Peyer's patch (tissue), 4 donors: ENCODE results near the gene ZNF324B. TPM values are rescaled to one million over a fixed set of nuclear protein-coding genes. Genes with fewer than 3 reads are reported as not detected.

Source experiments
- DNase-seq, 3 donors: peaks; one replicate each; pipeline ENCODE4 v3.0.0-alpha.2; 2017 to 2019
- H3K27ac ChIP-seq, 4 donors: fragments of 200-600 bp; sonication (generic); one replicate each; pipeline ENCODE4 v1.5.1; 2016 to 2019
- H3K27me3 ChIP-seq, 2 donors: fragments of 200-600 bp; sonication (generic); one replicate each; pipeline ENCODE4 v1.5.1; 2019
- H3K36me3 ChIP-seq, 3 donors: fragments of 200-600 bp; sonication (generic); one replicate each; pipeline ENCODE4 v1.5.1; 2016 to 2019
- H3K4me1 ChIP-seq, 4 donors: fragments of 200-600 bp; sonication (generic); one replicate each; pipeline ENCODE4 v1.5.1; 2016 to 2019
- H3K4me3 ChIP-seq, 4 donors: fragments of 200-600 bp; sonication (generic); 1 replicate in 3 of 4; 2 replicates in 1 of 4; pipeline ENCODE4 v1.5.1; 2016 to 2019; ENCODE audit warnings: mild to moderate bottlenecking in 1 of 4
- H3K9me3 ChIP-seq, 4 donors: fragments of 200-600 bp; sonication (generic); one replicate each; pipeline ENCODE4 v1.5.1; 2016 to 2019; ENCODE audit warnings: mild to moderate bottlenecking in 1 of 4
- CTCF ChIP-seq, 6 experiments: fragments of 450-650 bp in 4 of 6; fragments of 200-600 bp in 2 of 6; sonication (generic) in 1 of 6; IDR thresholded peaks; one replicate each; pipeline ENCODE4 v1.5.1; 2017 to 2019; ENCODE audit warnings: antibody characterized with exemption in 6 of 6, mild to moderate bottlenecking in 3 of 6, moderate library complexity in 1 of 6
- POLR2A ChIP-seq, 2 donors: fragments of 450-650 bp; IDR thresholded peaks; one replicate each; pipeline ENCODE4 v1.5.1; 2017; ENCODE audit warnings: antibody characterized with exemption in 2 of 2, mild to moderate bottlenecking in 2 of 2, moderate library complexity in 2 of 2
- total RNA-seq, 4 donors: library from RNA; depleted of rRNA; stranded (reverse); fragments of >200 nt; gene quantifications; one replicate each; pipeline ENCODE4 v1.1.0, GENCODE V29; 2016

The ZNF324B gene
- total RNA-seq, 4 donors from 2014 or later, result 7.0 to 13.1 (median 10.5) TPM

- Histone ChIP-seq H3K27me3 (no peaks in the 10 kb centered on the region), H3K9me3 (no peaks in the 10 kb centered on the region), H3K27ac (no peak overlapping the region), H3K36me3 (peaks cover 0 to 38% (median 0%) of the 10 kb centered on the region in 3 donors), H3K4me1 (peaks cover 0 to 17% (median 8%) of the 10 kb centered on the region in 4 donors), H3K4me3 (no peak overlapping the region)
- no peak for DNase-seq
- TF ChIP-seq CTCF (IDR thresholded peaks at IDR 0.05) (no peak), POLR2A (IDR thresholded peaks at IDR 0.05) (no peak)
Measured at GRCh38 chr19:58471736-58472135, 20.3 kb downstream of the ZNF324B start.

GRCh38 chr19:58473775-58474174, 22.4 kb downstream of the ZNF324B start:
- no peak for DNase-seq
- Histone ChIP-seq H3K4me3 (no peak overlapping the region), H3K4me1 (peaks cover 0 to 18% (median 6%) of the 10 kb centered on the region in 4 donors), H3K27me3 (no peaks in the 10 kb centered on the region), H3K9me3 (no peaks in the 10 kb centered on the region), H3K36me3 (peaks cover 0 to 38% (median 0%) of the 10 kb centered on the region in 3 donors), H3K27ac (no peak overlapping the region)
- TF ChIP-seq POLR2A (IDR thresholded peaks at IDR 0.05) (no peak), CTCF (IDR thresholded peaks at IDR 0.05) (no peak)

GRCh38 chr19:58474291-58474996, 23.0 kb downstream of the ZNF324B start:
- no peak for TF ChIP-seq POLR2A (IDR thresholded peaks at IDR 0.05)
- no peak for TF ChIP-seq CTCF (IDR thresholded peaks at IDR 0.05)
- Histone ChIP-seq H3K9me3 (no peaks in the 10 kb centered on the region), H3K27ac (peak overlapping the region in 1 of 4 donors; percentile 79), H3K27me3 (no peaks in the 10 kb centered on the region), H3K4me1 (peaks cover 0 to 18% (median 6%) of the 10 kb centered on the region in 4 donors), H3K36me3 (peaks cover 0 to 32% (median 0%) of the 10 kb centered on the region in 3 donors), H3K4me3 (no peak overlapping the region)
- DNase-seq, result no peak

GRCh38 chr19:58474997-58475713, 23.7 kb downstream of the ZNF324B start:
- Histone ChIP-seq H3K4me3 (peak overlapping the region; percentile 66 to 71 (median 68)), H3K27ac (peak overlapping the region; percentile 79 to 89 (median 86)), H3K4me1 (peaks cover 0 to 18% (median 6%) of the 10 kb centered on the region in 4 donors), H3K9me3 (no peaks in the 10 kb centered on the region), H3K27me3 (no peaks in the 10 kb centered on the region), H3K36me3 (peaks cover 0 to 30% (median 0%) of the 10 kb centered on the region in 3 donors)
- TF ChIP-seq CTCF (IDR thresholded peaks at IDR 0.05) (no peak), POLR2A (IDR thresholded peaks at IDR 0.05) (no peak)
- no peak for DNase-seq

- Histone ChIP-seq H3K4me1 (peaks cover 0 to 18% (median 6%) of the 10 kb centered on the region in 4 donors), H3K27ac (peak within 1 kb of the TSS; percentile 79 to 89 (median 86)), H3K36me3 (peaks cover 0 to 32% (median 0%) of the 10 kb centered on the region in 3 donors)
Measured at GRCh38 chr19:58475714-58476497, 24.5 kb downstream of the ZNF324B start, which contains the start of gene ZNF446. Gene ZNF446, plus strand, starts transcription at chr19:58476352. Its CDS starts 867 bp downstream, at chr19:58477219.

More at GRCh38 chr19:58475714-58476497, 24.5 kb downstream of the ZNF324B start, which contains the start of gene ZNF446:
- peak within 1 kb of the TSS; percentile 66 to 71 (median 68) for H3K4me3 ChIP-seq
- TF ChIP-seq CTCF (IDR thresholded peaks at IDR 0.05), result no peak
- peak; percentile 41 to 46 for TF ChIP-seq POLR2A (IDR thresholded peaks at IDR 0.05)
- H3K27me3 ChIP-seq, result no peaks in the 10 kb centered on the region
- no peaks in the 10 kb centered on the region for H3K9me3 ChIP-seq
- DNase-seq, result peak; percentile 97 to 99 (median 97)
